H9 (cell line): Measurements from ENCODE around the gene KCNJ10. TPM values are rescaled to one million over a fixed set of nuclear protein-coding genes. Genes with fewer than 3 reads are reported as not detected.

Source experiments
- DNase-seq: peaks from one replicate; pipeline ENCODE4 v3.0.0-alpha.2; 2017
- H2AFZ ChIP-seq: one replicate; pipeline ENCODE4 v1.6.1; 2013; ENCODE audit warnings: mild to moderate bottlenecking, low read length, control low read depth, moderate library complexity
- H2AK5ac ChIP-seq: 2 replicates; pipeline ENCODE4 v1.6.1; 2013; ENCODE audit warnings: low read length, control low read depth, mixed read lengths; ENCODE audit not compliant: insufficient read length
- H2BK120ac ChIP-seq: one replicate; pipeline ENCODE4 v1.6.1; 2013; ENCODE audit warnings: low read depth, mild to moderate bottlenecking, low read length, control low read depth, inconsistent platforms; ENCODE audit not compliant: poor library complexity, severe bottlenecking
- H2BK12ac ChIP-seq: 2 replicates; pipeline ENCODE4 v1.6.1; 2013; ENCODE audit warnings: low read length, control low read depth, mixed read lengths, low read depth; ENCODE audit not compliant: insufficient read length
- H2BK15ac ChIP-seq: 2 replicates; pipeline ENCODE4 v1.6.1; 2013; ENCODE audit warnings: low read depth, low read length, control low read depth
- H2BK20ac ChIP-seq: one replicate; pipeline ENCODE4 v1.6.1; 2013; ENCODE audit warnings: low read depth, mild to moderate bottlenecking, low read length, control low read depth, inconsistent platforms; ENCODE audit not compliant: poor library complexity, severe bottlenecking
- H2BK5ac ChIP-seq: 2 replicates; pipeline ENCODE4 v1.6.1; 2013; ENCODE audit warnings: low read length, control low read depth, mixed read lengths; ENCODE audit not compliant: insufficient read length
- H3K14ac ChIP-seq: 2 replicates; pipeline ENCODE4 v1.6.1; 2013; ENCODE audit warnings: low read length, control low read depth; ENCODE audit not compliant: insufficient read depth
- H3K18ac ChIP-seq: 2 replicates; pipeline ENCODE4 v1.6.1; 2013; ENCODE audit warnings: low read depth, mild to moderate bottlenecking, mixed read lengths, low read length, control low read depth; ENCODE audit not compliant: insufficient read length
- H3K23ac ChIP-seq: 2 replicates; pipeline ENCODE4 v1.6.1; 2013; ENCODE audit warnings: low read length, control low read depth, mixed read lengths, low read depth; ENCODE audit not compliant: insufficient read length
- H3K23me2 ChIP-seq: 2 replicates; pipeline ENCODE4 v1.6.1; 2013; ENCODE audit warnings: low read depth, mild to moderate bottlenecking, mixed read lengths, low read length, control low read depth; ENCODE audit not compliant: insufficient read length, poor library complexity, severe bottlenecking
- H3K27ac ChIP-seq: 2 replicates; pipeline ENCODE4 v1.5.1; 2013; ENCODE audit warnings: low read length, control low read depth, mixed read lengths, low read depth; ENCODE audit not compliant: insufficient read length
- H3K27me3 ChIP-seq: 2 replicates; pipeline ENCODE4 v1.6.1; 2013; ENCODE audit warnings: low read length, control low read depth, inconsistent platforms; ENCODE audit not compliant: insufficient read depth
- H3K4ac ChIP-seq: 2 replicates; pipeline ENCODE4 v1.6.1; 2013; ENCODE audit warnings: low read depth, mild to moderate bottlenecking, control low read depth, inconsistent platforms, low read length, moderate library complexity
- H3K4me1 ChIP-seq: 2 replicates; pipeline ENCODE4 v1.6.1; 2013; ENCODE audit warnings: low read length, control low read depth, inconsistent platforms; ENCODE audit not compliant: insufficient read depth
- H3K4me2 ChIP-seq: 2 replicates; pipeline ENCODE4 v1.6.1; 2013; ENCODE audit warnings: low read length, control low read depth, mixed read lengths; ENCODE audit not compliant: insufficient read length, insufficient read depth
- H3K56ac ChIP-seq: 2 replicates; pipeline ENCODE4 v1.6.1; 2013; ENCODE audit warnings: low read depth, mild to moderate bottlenecking, mixed read lengths, low read length, control low read depth; ENCODE audit not compliant: insufficient read length
- H3K79me1 ChIP-seq: 2 replicates; pipeline ENCODE4 v1.6.1; 2013; ENCODE audit warnings: low read depth, mild to moderate bottlenecking, moderate library complexity, low read length, control low read depth, inconsistent platforms; ENCODE audit not compliant: insufficient read depth, poor library complexity, severe bottlenecking
- H3K79me2 ChIP-seq: 2 replicates; pipeline ENCODE4 v1.6.1; 2013; ENCODE audit warnings: low read length, control low read depth, inconsistent platforms; ENCODE audit not compliant: insufficient read depth
- H3K9ac ChIP-seq: 2 replicates; pipeline ENCODE4 v1.6.1; 2013; ENCODE audit warnings: low read length, control low read depth, mixed read lengths; ENCODE audit not compliant: insufficient read length; ENCODE audit errors: extremely low read depth
- H3K9me3 ChIP-seq: one replicate; pipeline ENCODE4 v1.6.1; 2013; ENCODE audit warnings: low read depth, low read length, inconsistent platforms; ENCODE audit not compliant: control insufficient read depth
- H3T11ph ChIP-seq: one replicate; pipeline ENCODE4 v1.6.1; 2013; ENCODE audit warnings: mild to moderate bottlenecking, low read length, control low read depth, inconsistent platforms
- H4K20me1 ChIP-seq: one replicate; pipeline ENCODE4 v1.6.1; 2013; ENCODE audit not compliant: control insufficient read depth, insufficient read length, insufficient read depth
- H4K5ac ChIP-seq: 2 replicates; pipeline ENCODE4 v1.6.1; 2013; ENCODE audit warnings: low read depth, mild to moderate bottlenecking, mixed read lengths, low read length, control low read depth; ENCODE audit not compliant: insufficient read length
- H4K8ac ChIP-seq: replicated peaks from 2 replicates; pipeline ENCODE4 v1.6.1; 2013; ENCODE audit warnings: low read length, control low read depth, mixed read lengths, low read depth; ENCODE audit not compliant: insufficient read length
- H4K91ac ChIP-seq: 2 replicates; pipeline ENCODE4 v1.6.1; 2013; ENCODE audit warnings: low read depth, mild to moderate bottlenecking, moderate library complexity, mixed read lengths, low read length, control low read depth; ENCODE audit not compliant: insufficient read length
- H3K27ac Mint-ChIP-seq, 3 experiments: 2 replicates in 2 of 3; 3 replicates in 1 of 3; pipeline ENCODE4 v1.8.0; 2020 to 2021; ENCODE audit warnings: mixed read lengths in 3 of 3, mild to moderate bottlenecking in 1 of 3, moderate library complexity in 1 of 3
- H3K27me3 Mint-ChIP-seq: 2 replicates; pipeline ENCODE4 v1.8.0; 2021; ENCODE audit warnings: low read depth, mild to moderate bottlenecking, moderate library complexity, mixed read lengths
- H3K36me3 Mint-ChIP-seq, 3 experiments: 2 replicates in 2 of 3; 3 replicates in 1 of 3; pipeline ENCODE4 v1.8.0; 2020 to 2021; ENCODE audit warnings: low read depth in 3 of 3, mixed read lengths in 3 of 3; ENCODE audit not compliant: insufficient read depth in 1 of 3
- H3K4me1 Mint-ChIP-seq, 2 experiments: 2 replicates each; pipeline ENCODE4 v1.8.0; 2020; ENCODE audit warnings: mixed read lengths in 2 of 2
- H3K4me3 Mint-ChIP-seq, 2 experiments: 2 replicates in 1 of 2; 3 replicates in 1 of 2; pipeline ENCODE4 v1.8.0; 2020 to 2021; ENCODE audit warnings: mild to moderate bottlenecking in 2 of 2, mixed read lengths in 2 of 2, moderate library complexity in 1 of 2
- H3K9me3 Mint-ChIP-seq, 2 experiments: 2 replicates in 1 of 2; 3 replicates in 1 of 2; pipeline ENCODE4 v1.8.0; 2020; ENCODE audit warnings: mild to moderate bottlenecking in 2 of 2, mixed read lengths in 2 of 2, moderate library complexity in 1 of 2
- WGBS: extraction: QIAGEN DNeasy Blood & Tissue Kit; methylation state at CpG from one replicate; pipeline ENCODE4 v1.1.7; 2013; ENCODE audit warnings: missing lambda C conversion rate, low lambda C conversion rate, mixed read lengths; ENCODE audit not compliant: insufficient read length; ENCODE audit errors: extremely low coverage; 5-methylcytosine and 5-hydroxymethylcytosine counted together
- total RNA-seq: library from RNA; stranded (reverse); gene quantifications from 2 replicates; pipeline ENCODE4 v1.2.1, GENCODE V29; 2021
- TF ChIP-seq, protein P1 (sequence below): fragments of 200-600 bp; sonication (generic); conservative IDR thresholded peaks from 3 replicates; pipeline ENCODE4 v1.8.0; 2021; ENCODE audit warnings: antibody characterized with exemption, mild to moderate bottlenecking

The KCNJ10 gene
- total RNA-seq, 1 experiment from 2014 or later = 0.44 TPM

GRCh38 chr1:159957824-159958268, 112.1 kb downstream of the KCNJ10 start:
- no peaks in the 10 kb centered on the region for H3K36me3 Mint-ChIP-seq
- no peak overlapping the region for H3K27ac ChIP-seq
- H2BK120ac ChIP-seq = no peak overlapping the region
- DNase-seq = peak; percentile 17
- H3K14ac ChIP-seq = no peak overlapping the region
- no peaks in the 10 kb centered on the region for H3K79me1 ChIP-seq
- no peak overlapping the region for H3K4me2 ChIP-seq
- no peak overlapping the region for H3K56ac ChIP-seq
- no peak overlapping the region for H4K8ac ChIP-seq
- no peak overlapping the region for H3K18ac ChIP-seq
- no peak overlapping the region for H2BK20ac ChIP-seq
- H4K5ac ChIP-seq = no peak overlapping the region
- no peaks in the 10 kb centered on the region for H3K79me2 ChIP-seq
- no peak overlapping the region for H2BK5ac ChIP-seq
- no peaks in the 10 kb centered on the region for H4K20me1 ChIP-seq
- H3K4me1 Mint-ChIP-seq = peaks cover 6 to 11% of the 10 kb centered on the region in 2 experiments
- no peak overlapping the region for H3K4ac ChIP-seq
- H3K23me2 ChIP-seq = no peaks in the 10 kb centered on the region
- no peaks in the 10 kb centered on the region for H3K9me3 Mint-ChIP-seq
- TF ChIP-seq, protein P1, sequence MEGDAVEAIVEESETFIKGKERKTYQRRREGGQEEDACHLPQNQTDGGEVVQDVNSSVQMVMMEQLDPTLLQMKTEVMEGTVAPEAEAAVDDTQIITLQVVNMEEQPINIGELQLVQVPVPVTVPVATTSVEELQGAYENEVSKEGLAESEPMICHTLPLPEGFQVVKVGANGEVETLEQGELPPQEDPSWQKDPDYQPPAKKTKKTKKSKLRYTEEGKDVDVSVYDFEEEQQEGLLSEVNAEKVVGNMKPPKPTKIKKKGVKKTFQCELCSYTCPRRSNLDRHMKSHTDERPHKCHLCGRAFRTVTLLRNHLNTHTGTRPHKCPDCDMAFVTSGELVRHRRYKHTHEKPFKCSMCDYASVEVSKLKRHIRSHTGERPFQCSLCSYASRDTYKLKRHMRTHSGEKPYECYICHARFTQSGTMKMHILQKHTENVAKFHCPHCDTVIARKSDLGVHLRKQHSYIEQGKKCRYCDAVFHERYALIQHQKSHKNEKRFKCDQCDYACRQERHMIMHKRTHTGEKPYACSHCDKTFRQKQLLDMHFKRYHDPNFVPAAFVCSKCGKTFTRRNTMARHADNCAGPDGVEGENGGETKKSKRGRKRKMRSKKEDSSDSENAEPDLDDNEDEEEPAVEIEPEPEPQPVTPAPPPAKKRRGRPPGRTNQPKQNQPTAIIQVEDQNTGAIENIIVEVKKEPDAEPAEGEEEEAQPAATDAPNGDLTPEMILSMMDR = no peak
- no peak overlapping the region for H4K91ac ChIP-seq
- H3K27me3 Mint-ChIP-seq = peaks cover 13% of the 10 kb centered on the region
- no peak overlapping the region for H3K23ac ChIP-seq
- no peak overlapping the region for H3K9ac ChIP-seq
- H2AK5ac ChIP-seq = no peak overlapping the region
- no peak overlapping the region for H3T11ph ChIP-seq
- no peak overlapping the region for H2BK15ac ChIP-seq
- no peak overlapping the region for H2AFZ ChIP-seq
- H3K27ac Mint-ChIP-seq = no peak overlapping the region
- no CpG with 5 or more reads among the region's 9 CpGs for WGBS
- H3K4me3 Mint-ChIP-seq = no peak overlapping the region
- H3K9me3 ChIP-seq = no peaks in the 10 kb centered on the region
- H2BK12ac ChIP-seq = no peak overlapping the region
- no peaks in the 10 kb centered on the region for H3K27me3 ChIP-seq
- no peaks in the 10 kb centered on the region for H3K4me1 ChIP-seq
